ENCODE results near the gene CAVIN4. TPM values are rescaled to one million over a fixed set of nuclear protein-coding genes. Genes with fewer than 3 reads are reported as not detected.

Gene CAVIN4
- total RNA-seq = 0.26 and 0.53 TPM in 2 replicates

- no peak for TF ChIP-seq CTCF (IDR thresholded peaks at IDR 0.05; ENCODE audit: insufficient read depth, low read length, severe bottlenecking)
- peak; percentile 55 for FAIRE-seq
- H3K4me3 ChIP-seq (ENCODE audit: low read depth, low read length) = no peak within 1 kb of the TSS
- H3K36me3 ChIP-seq (ENCODE audit: control insufficient read depth, insufficient read depth, low read length) = no peaks in the 10 kb centered on the region
- no peak for DNase-seq (ENCODE audit: low read depth)
- no peaks in the 10 kb centered on the region for H3K27me3 ChIP-seq (ENCODE audit: control insufficient read depth, insufficient read depth, low read length)
Measured at GRCh38 chr9:100577776-100578448, at the start of gene CAVIN4. Gene CAVIN4, plus strand, starts transcription at chr9:100578079. Its CDS starts 65 bp downstream, at chr9:100578144.

GRCh38 chr9:100534401-100534800 is 43.5 kb upstream of the CAVIN4 start:
- Histone ChIP-seq H3K27me3 (ENCODE audit: control insufficient read depth, insufficient read depth, low read length) (no peaks in the 10 kb centered on the region), H3K4me3 (ENCODE audit: low read depth, low read length) (no peak overlapping the region), H3K36me3 (ENCODE audit: control insufficient read depth, insufficient read depth, low read length) (no peaks in the 10 kb centered on the region)
- no peak for DNase-seq (ENCODE audit: low read depth)
- no peak for FAIRE-seq
- no peak for TF ChIP-seq CTCF (IDR thresholded peaks at IDR 0.05; ENCODE audit: insufficient read depth, low read length, severe bottlenecking)

- FAIRE-seq (no peak), DNase-seq (ENCODE audit: low read depth) (no peak)
- no peaks in the 10 kb centered on the region for H3K27me3 ChIP-seq (ENCODE audit: control insufficient read depth, insufficient read depth, low read length)
- no peak overlapping the region for H3K4me3 ChIP-seq (ENCODE audit: low read depth, low read length)
- no peaks in the 10 kb centered on the region for H3K36me3 ChIP-seq (ENCODE audit: control insufficient read depth, insufficient read depth, low read length)
- TF ChIP-seq CTCF (IDR thresholded peaks at IDR 0.05; ENCODE audit: insufficient read depth, low read length, severe bottlenecking) = no peak
Measured at GRCh38 chr9:100540327-100540726, 37.6 kb upstream of the CAVIN4 start.

GRCh38 chr9:100549048-100549447 is 28.8 kb upstream of the CAVIN4 start:
- FAIRE-seq (peak; percentile 50), DNase-seq (ENCODE audit: low read depth) (no peak)
- H3K36me3 ChIP-seq (ENCODE audit: control insufficient read depth, insufficient read depth, low read length) = no peaks in the 10 kb centered on the region
- H3K27me3 ChIP-seq (ENCODE audit: control insufficient read depth, insufficient read depth, low read length) = no peaks in the 10 kb centered on the region
- no peak for TF ChIP-seq CTCF (IDR thresholded peaks at IDR 0.05; ENCODE audit: insufficient read depth, low read length, severe bottlenecking)
- no peak overlapping the region for H3K4me3 ChIP-seq (ENCODE audit: low read depth, low read length)

GRCh38 chr9:100554935-100555401 is 22.9 kb upstream of the CAVIN4 start:
- DNase-seq (ENCODE audit: low read depth) = peak; percentile 8

More at GRCh38 chr9:100554935-100555401, 22.9 kb upstream of the CAVIN4 start:
- TF ChIP-seq CTCF (IDR thresholded peaks at IDR 0.05; ENCODE audit: insufficient read depth, low read length, severe bottlenecking) = no peak
- Histone ChIP-seq H3K4me3 (ENCODE audit: low read depth, low read length) (no peak overlapping the region), H3K27me3 (ENCODE audit: control insufficient read depth, insufficient read depth, low read length) (no peaks in the 10 kb centered on the region), H3K36me3 (ENCODE audit: control insufficient read depth, insufficient read depth, low read length) (no peaks in the 10 kb centered on the region)
- FAIRE-seq = no peak
